Peyer's patch (tissue), 4 donors: ENCODE data around the gene THAP3.

ENCODE experiments used
- POLR2A ChIP-seq, 2 donors: fragments of 450-650 bp; IDR thresholded peaks; one replicate each; pipeline ENCODE4 v1.5.1; 2017; ENCODE audit warnings: antibody characterized with exemption in 2 of 2, mild to moderate bottlenecking in 2 of 2, moderate library complexity in 2 of 2
- TF ChIP-seq, protein P1 (sequence below), 6 experiments: fragments of 450-650 bp in 4 of 6; fragments of 200-600 bp in 2 of 6; sonication (generic) in 1 of 6; IDR thresholded peaks; one replicate each; pipeline ENCODE4 v1.5.1; 2017 to 2019; ENCODE audit warnings: antibody characterized with exemption in 6 of 6, mild to moderate bottlenecking in 3 of 6, moderate library complexity in 1 of 6

DNA sequence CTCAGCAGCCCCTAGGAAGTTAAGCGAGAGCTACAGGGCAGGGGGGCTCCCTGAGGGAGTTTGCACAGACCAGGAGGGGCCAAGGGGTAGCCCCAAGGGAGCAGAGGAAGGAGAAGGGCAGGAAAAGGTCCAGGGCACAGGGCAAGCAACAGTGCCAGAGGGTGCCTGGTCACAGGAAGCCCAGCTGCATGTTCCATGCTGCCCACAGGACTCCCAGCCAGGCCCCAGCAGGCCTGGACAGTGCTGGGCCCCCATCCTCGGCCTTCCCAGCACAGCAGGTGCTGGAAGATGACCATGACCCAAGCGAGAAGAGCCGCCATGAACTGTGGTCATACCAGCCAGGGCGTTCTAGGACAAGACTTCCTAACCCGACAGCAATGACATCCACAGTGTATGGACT is 33.0 kb upstream of the THAP3 start:
- no peak for TF ChIP-seq POLR2A (IDR thresholded peaks at IDR 0.05)
- TF ChIP-seq, protein P1, sequence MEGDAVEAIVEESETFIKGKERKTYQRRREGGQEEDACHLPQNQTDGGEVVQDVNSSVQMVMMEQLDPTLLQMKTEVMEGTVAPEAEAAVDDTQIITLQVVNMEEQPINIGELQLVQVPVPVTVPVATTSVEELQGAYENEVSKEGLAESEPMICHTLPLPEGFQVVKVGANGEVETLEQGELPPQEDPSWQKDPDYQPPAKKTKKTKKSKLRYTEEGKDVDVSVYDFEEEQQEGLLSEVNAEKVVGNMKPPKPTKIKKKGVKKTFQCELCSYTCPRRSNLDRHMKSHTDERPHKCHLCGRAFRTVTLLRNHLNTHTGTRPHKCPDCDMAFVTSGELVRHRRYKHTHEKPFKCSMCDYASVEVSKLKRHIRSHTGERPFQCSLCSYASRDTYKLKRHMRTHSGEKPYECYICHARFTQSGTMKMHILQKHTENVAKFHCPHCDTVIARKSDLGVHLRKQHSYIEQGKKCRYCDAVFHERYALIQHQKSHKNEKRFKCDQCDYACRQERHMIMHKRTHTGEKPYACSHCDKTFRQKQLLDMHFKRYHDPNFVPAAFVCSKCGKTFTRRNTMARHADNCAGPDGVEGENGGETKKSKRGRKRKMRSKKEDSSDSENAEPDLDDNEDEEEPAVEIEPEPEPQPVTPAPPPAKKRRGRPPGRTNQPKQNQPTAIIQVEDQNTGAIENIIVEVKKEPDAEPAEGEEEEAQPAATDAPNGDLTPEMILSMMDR (IDR thresholded peaks at IDR 0.05): no peak
